Upper lobe of left lung (tissue), 6 donors: ENCODE results near the gene RAD23B. TPM values are rescaled to one million over a fixed set of nuclear protein-coding genes. Genes with fewer than 3 reads are reported as not detected.
A peak's percentile ranks its signal among the peaks of the same experiment; 100 is the strongest.
"Not testable (repeated sequence)": the region's sequence is repeated elsewhere in the genome, so short reads cannot be mapped to it uniquely, and the experiment has no call there.

Source experiments
- ATAC-seq, 2 donors: fragments of 200-7000 bp; cut with Tn5 transposase; one replicate each; pipeline ENCODE4 v1.9.1; 2022; ENCODE audit warnings: mild to moderate bottlenecking in 2 of 2, moderate library complexity in 2 of 2; ENCODE audit not compliant: low FRiP score in 2 of 2
- DNase-seq, 2 donors: peaks; one replicate each; pipeline ENCODE4 v3.0.0-alpha.2; 2019 to 2020
- H3K27ac ChIP-seq, 4 donors: fragments of 200-600 bp; sonication (generic); one replicate each; pipeline ENCODE4 v1.5.1; 2016 to 2019
- H3K27me3 ChIP-seq, 4 donors: fragments of 200-600 bp; sonication (generic); one replicate each; pipeline ENCODE4 v1.5.1; 2017 to 2019
- H3K36me3 ChIP-seq, 4 donors: fragments of 200-600 bp; sonication (generic); one replicate each; pipeline ENCODE4 v1.5.1; 2016 to 2019
- H3K4me1 ChIP-seq, 4 donors: fragments of 200-600 bp; sonication (generic); one replicate each; pipeline ENCODE4 v1.5.1; 2018 to 2019
- H3K4me3 ChIP-seq, 4 donors: fragments of 200-600 bp; sonication (generic); one replicate each; pipeline ENCODE4 v1.5.1; 2017 to 2019; ENCODE audit warnings: mild to moderate bottlenecking in 2 of 4, moderate library complexity in 1 of 4
- H3K9me3 ChIP-seq, 4 donors: fragments of 200-600 bp; sonication (generic); one replicate each; pipeline ENCODE4 v1.5.1; 2018 to 2019
- EP300 ChIP-seq, 4 donors: sonication (generic); formaldehyde crosslinking; IDR thresholded peaks; one replicate each; pipeline ENCODE4 v1.5.1; 2017; ENCODE audit warnings: antibody characterized with exemption in 4 of 4, control low read depth in 2 of 4
- POLR2A ChIP-seq, 4 donors: fragments of 450-650 bp; IDR thresholded peaks; one replicate each; pipeline ENCODE4 v1.5.1; 2016 to 2017; ENCODE audit warnings: antibody characterized with exemption in 4 of 4, mild to moderate bottlenecking in 2 of 4
- POLR2AphosphoS5 ChIP-seq, 2 donors: sonication (generic); formaldehyde crosslinking; IDR thresholded peaks; one replicate each; pipeline ENCODE4 v1.5.1; 2017; ENCODE audit warnings: antibody characterized with exemption in 2 of 2
- WGBS, 2 donors: methylation state at CpG; one replicate each; pipeline ENCODE4 v1.1.5; 2017 to 2018; 5-methylcytosine and 5-hydroxymethylcytosine counted together
- total RNA-seq, 6 donors: library from RNA; depleted of rRNA in 4 of 6; stranded (reverse); fragments of >200 nt in 4 of 6; gene quantifications; one replicate each; pipeline versions ENCODE4 v1.1.0 to v1.2.1, GENCODE V29; 2016 to 2021
- TF ChIP-seq, protein P1 (sequence below), 6 experiments: fragments of 450-650 bp in 4 of 6; fragments of 200-600 bp in 2 of 6; sonication (generic) in 2 of 6; IDR thresholded peaks; one replicate each; pipeline ENCODE4 v1.5.1; 2016 to 2019; ENCODE audit warnings: antibody characterized with exemption in 6 of 6
- donor health status: DM: no; HTN: no; CAD: no; lungs with moderate emphysema.
- donor health status: DM: no; HTN: yes; CAD: no; lungs with severe emphysema.

Gene RAD23B
- total RNA-seq, 6 donors from 2014 or later = 33.5 to 107 (median 73.1) TPM

GRCh38 chr9:107248714-107249113, 34.4 kb upstream of the RAD23B start:
- H3K4me3 ChIP-seq = no peak overlapping the region
- H3K27ac ChIP-seq = no peak overlapping the region
- H3K27me3 ChIP-seq = no peaks in the 10 kb centered on the region
- 69 to 80% methylated on average over 5 of the region's 5 CpGs for WGBS, 2 donors
- no peak for DNase-seq
- H3K4me1 ChIP-seq = peaks cover 0 to 6% (median 0%) of the 10 kb centered on the region in 4 donors
- H3K36me3 ChIP-seq = no peaks in the 10 kb centered on the region
- no peak for ATAC-seq
- H3K9me3 ChIP-seq = no peaks in the 10 kb centered on the region
- TF ChIP-seq POLR2AphosphoS5 (IDR thresholded peaks at IDR 0.05) (no peak), POLR2A (IDR thresholded peaks at IDR 0.05) (no peak), EP300 (IDR thresholded peaks at IDR 0.05) (no peak)
- TF ChIP-seq, protein P1, sequence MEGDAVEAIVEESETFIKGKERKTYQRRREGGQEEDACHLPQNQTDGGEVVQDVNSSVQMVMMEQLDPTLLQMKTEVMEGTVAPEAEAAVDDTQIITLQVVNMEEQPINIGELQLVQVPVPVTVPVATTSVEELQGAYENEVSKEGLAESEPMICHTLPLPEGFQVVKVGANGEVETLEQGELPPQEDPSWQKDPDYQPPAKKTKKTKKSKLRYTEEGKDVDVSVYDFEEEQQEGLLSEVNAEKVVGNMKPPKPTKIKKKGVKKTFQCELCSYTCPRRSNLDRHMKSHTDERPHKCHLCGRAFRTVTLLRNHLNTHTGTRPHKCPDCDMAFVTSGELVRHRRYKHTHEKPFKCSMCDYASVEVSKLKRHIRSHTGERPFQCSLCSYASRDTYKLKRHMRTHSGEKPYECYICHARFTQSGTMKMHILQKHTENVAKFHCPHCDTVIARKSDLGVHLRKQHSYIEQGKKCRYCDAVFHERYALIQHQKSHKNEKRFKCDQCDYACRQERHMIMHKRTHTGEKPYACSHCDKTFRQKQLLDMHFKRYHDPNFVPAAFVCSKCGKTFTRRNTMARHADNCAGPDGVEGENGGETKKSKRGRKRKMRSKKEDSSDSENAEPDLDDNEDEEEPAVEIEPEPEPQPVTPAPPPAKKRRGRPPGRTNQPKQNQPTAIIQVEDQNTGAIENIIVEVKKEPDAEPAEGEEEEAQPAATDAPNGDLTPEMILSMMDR (IDR thresholded peaks at IDR 0.05) = no peak

- TF ChIP-seq POLR2A (IDR thresholded peaks at IDR 0.05) (no peak), POLR2AphosphoS5 (IDR thresholded peaks at IDR 0.05) (no peak), EP300 (IDR thresholded peaks at IDR 0.05) (no peak)
- TF ChIP-seq, protein P1 (IDR thresholded peaks at IDR 0.05) = no peak
- ATAC-seq = no peak
- H3K4me3 ChIP-seq = no peak overlapping the region
- no peak for DNase-seq
- H3K27me3 ChIP-seq = no peaks in the 10 kb centered on the region
- no peak overlapping the region for H3K27ac ChIP-seq
- H3K9me3 ChIP-seq = no peaks in the 10 kb centered on the region
- H3K4me1 ChIP-seq = peaks cover 0 to 6% (median 0%) of the 10 kb centered on the region in 4 donors
- no peaks in the 10 kb centered on the region for H3K36me3 ChIP-seq
- WGBS, 2 donors = 42 to 52% methylated on average over 2 of the region's 2 CpGs
Measured at GRCh38 chr9:107249131-107249533, 33.9 kb upstream of the RAD23B start.

DNA sequence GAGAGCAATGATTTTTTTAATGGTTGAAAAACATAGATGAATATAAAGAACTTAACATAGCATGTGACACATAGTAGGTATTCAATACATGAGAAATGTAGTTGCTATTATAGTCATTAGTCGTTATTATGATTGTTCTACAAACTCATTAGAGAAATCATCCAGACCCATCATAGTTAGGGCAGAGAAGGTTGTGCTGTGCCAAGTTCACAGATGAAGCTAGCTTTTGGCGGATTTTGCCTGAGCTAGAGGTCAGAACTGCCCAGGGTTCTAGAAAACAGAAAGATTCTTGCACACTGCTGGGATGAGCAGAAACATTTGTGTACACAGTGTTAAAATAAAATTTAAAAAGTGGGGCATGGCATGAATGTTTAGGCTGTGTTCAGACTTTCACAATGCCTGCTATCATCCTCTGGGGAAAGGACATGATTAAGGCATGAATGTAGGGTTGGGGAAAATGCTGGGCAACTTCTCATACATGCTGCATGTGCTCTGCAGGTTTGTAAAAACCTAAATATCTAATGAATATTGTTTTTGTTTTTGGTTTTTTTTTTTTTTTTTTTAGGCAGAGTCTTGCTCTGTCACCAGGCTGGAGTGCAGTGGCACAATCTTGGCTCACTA, 33.3 kb upstream of the RAD23B start:
- peaks cover 0 to 6% (median 0%) of the 10 kb centered on the region in 4 donors for H3K4me1 ChIP-seq
- no peak for TF ChIP-seq POLR2A (IDR thresholded peaks at IDR 0.05)
- TF ChIP-seq EP300 (IDR thresholded peaks at IDR 0.05) = no peak
- TF ChIP-seq, protein P1 (IDR thresholded peaks at IDR 0.05) = no peak
- TF ChIP-seq POLR2AphosphoS5 (IDR thresholded peaks at IDR 0.05) = no peak
- 78 to 90% methylated on average over 2 of the region's 2 CpGs for WGBS, 2 donors
- H3K27me3 ChIP-seq = no peaks in the 10 kb centered on the region
- no peak overlapping the region for H3K4me3 ChIP-seq
- H3K9me3 ChIP-seq = no peaks in the 10 kb centered on the region
- no peaks in the 10 kb centered on the region for H3K36me3 ChIP-seq
- no peak for ATAC-seq
- DNase-seq = no peak
- no peak overlapping the region for H3K27ac ChIP-seq

DNA sequence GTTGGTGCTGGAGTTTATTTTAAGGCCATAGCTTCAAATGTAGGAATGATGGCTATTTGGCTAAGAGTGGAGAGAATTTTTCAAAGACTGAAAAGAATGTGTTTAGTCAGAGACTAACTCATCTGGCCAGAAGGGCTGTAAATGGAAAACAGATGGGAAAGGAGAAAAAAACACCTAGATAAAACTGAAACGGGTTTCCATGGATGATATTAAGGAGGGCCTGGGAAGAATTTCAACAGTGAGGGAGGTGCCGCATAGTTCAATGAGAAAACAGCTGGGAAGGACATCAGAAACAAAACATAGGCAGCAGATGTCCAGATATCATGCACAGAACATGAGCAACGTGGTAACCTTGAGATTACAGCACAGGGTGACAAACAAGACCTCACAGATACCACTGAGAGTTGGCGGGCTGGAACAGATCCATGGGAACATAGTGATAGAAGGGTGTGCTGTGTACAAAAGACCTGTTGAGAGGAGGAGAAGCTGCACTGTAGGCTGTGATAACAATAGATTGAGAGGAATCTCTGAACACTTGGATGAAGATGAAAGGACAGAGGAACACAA, 31.2 kb upstream of the RAD23B start:
- Histone ChIP-seq H3K27me3 (no peaks in the 10 kb centered on the region), H3K27ac (no peak overlapping the region), H3K9me3 (no peaks in the 10 kb centered on the region), H3K4me3 (no peak overlapping the region), H3K36me3 (no peaks in the 10 kb centered on the region), H3K4me1 (peaks cover 0 to 6% (median 0%) of the 10 kb centered on the region in 4 donors)
- WGBS, 2 donors = 56 to 67% methylated on average over 4 of the region's 4 CpGs
- DNase-seq (no peak), ATAC-seq (peak; percentile 63 to 90)
- TF ChIP-seq POLR2A (IDR thresholded peaks at IDR 0.05) = no peak
- no peak for TF ChIP-seq EP300 (IDR thresholded peaks at IDR 0.05)
- TF ChIP-seq, protein P1 (IDR thresholded peaks at IDR 0.05) = no peak
- no peak for TF ChIP-seq POLR2AphosphoS5 (IDR thresholded peaks at IDR 0.05)

- Histone ChIP-seq H3K27me3 (no peaks in the 10 kb centered on the region), H3K27ac (no peak overlapping the region), H3K36me3 (no peaks in the 10 kb centered on the region), H3K9me3 (no peaks in the 10 kb centered on the region), H3K4me1 (no peaks in the 10 kb centered on the region), H3K4me3 (no peak overlapping the region)
- TF ChIP-seq POLR2A (IDR thresholded peaks at IDR 0.05) = no peak
- TF ChIP-seq EP300 (IDR thresholded peaks at IDR 0.05) = no peak
- TF ChIP-seq, protein P1 (IDR thresholded peaks at IDR 0.05) = no peak
- TF ChIP-seq POLR2AphosphoS5 (IDR thresholded peaks at IDR 0.05) = no peak
- DNase-seq (no peak), ATAC-seq (no peak)
- WGBS, 2 donors = 90 to 95% methylated on average over 3 of the region's 3 CpGs
Measured at GRCh38 chr9:107258919-107259318, 24.2 kb upstream of the RAD23B start.

GRCh38 chr9:107259751-107260313, 23.2 kb upstream of the RAD23B start:
- not testable (repeated sequence) for H3K4me1 ChIP-seq, DNase-seq, H3K27me3 ChIP-seq, H3K9me3 ChIP-seq, H3K36me3 ChIP-seq, H3K4me3 ChIP-seq, ATAC-seq, H3K27ac ChIP-seq
- WGBS, 2 donors = 92 to 93% methylated on average over 12 to 13 of the region's 13 CpGs
